GM12875 (cell line): ENCODE measurements around the gene AP3D1.
"Not testable (repeated sequence)": the region's sequence is repeated elsewhere in the genome, so short reads cannot be mapped to it uniquely, and the experiment has no call there.

Source experiments
- H3K4me3 ChIP-seq: one replicate; pipeline ENCODE4 v1.5.1; 2011; ENCODE audit warnings: low read depth, low read length, control low read depth
- CTCF ChIP-seq: IDR thresholded peaks from 2 replicates; pipeline ENCODE4 v1.5.1; 2011; ENCODE audit warnings: low read depth, mild to moderate bottlenecking, control low read depth, inconsistent platforms, low read length, moderate library complexity, borderline replicate concordance; ENCODE audit not compliant: insufficient read depth

The AP3D1 gene

GRCh38 chr19:2151339-2152229 is at the start of gene AP3D1:
Gene AP3D1 (minus strand): TSS chr19:2151566. CDS start chr19:2151334, 232 bp downstream.
- no peak for TF ChIP-seq CTCF
- peak within 1 kb of the TSS; percentile 98 for H3K4me3 ChIP-seq

GRCh38 chr19:2200624-2201294 is 49.4 kb upstream of the AP3D1 start:
- H3K4me3 ChIP-seq, result not testable (repeated sequence)

GRCh38 chr19:2199861-2200623 is 48.7 kb upstream of the AP3D1 start:
- TF ChIP-seq CTCF, result no peak
- H3K4me3 ChIP-seq, result no peak overlapping the region

GRCh38 chr19:2199215-2199614 is 47.8 kb upstream of the AP3D1 start:
- peak; percentile 39; the same call in 1 of the 2 replicates for TF ChIP-seq CTCF
- no peak overlapping the region for H3K4me3 ChIP-seq

- no peak for TF ChIP-seq CTCF
- H3K4me3 ChIP-seq, result no peak overlapping the region
Measured at GRCh38 chr19:2198317-2198716, 47.0 kb upstream of the AP3D1 start.

- no peak for TF ChIP-seq CTCF
- no peak overlapping the region for H3K4me3 ChIP-seq
Measured at GRCh38 chr19:2197270-2197669, 45.9 kb upstream of the AP3D1 start.

GRCh38 chr19:2195914-2196313 is 44.5 kb upstream of the AP3D1 start:
- no peak for TF ChIP-seq CTCF
- no peak overlapping the region for H3K4me3 ChIP-seq
